Ascending aorta (tissue), 2 donors: ENCODE data around the gene SKAP1. TPM values are rescaled to one million over a fixed set of nuclear protein-coding genes. Genes with fewer than 3 reads are reported as not detected.

Experiments used
- DNase-seq, 2 donors: peaks; one replicate each; pipeline ENCODE4 v3.0.0-alpha.2; 2019; ENCODE audit warnings: low spot score in 2 of 2
- H3K27ac ChIP-seq, 2 donors: fragments of 200-600 bp; sonication (generic); one replicate each; pipeline ENCODE4 v1.5.1; 2016 to 2017; ENCODE audit warnings: mild to moderate bottlenecking in 1 of 2
- H3K27me3 ChIP-seq: fragments of 200-600 bp; sonication (generic); one replicate; pipeline ENCODE4 v1.5.1; 2017
- H3K36me3 ChIP-seq, 2 donors: fragments of 200-600 bp; sonication (generic); one replicate each; pipeline ENCODE4 v1.5.1; 2016
- H3K4me1 ChIP-seq, 2 donors: fragments of 200-600 bp; sonication (generic); one replicate each; pipeline ENCODE4 v1.5.1; 2016 to 2017; ENCODE audit warnings: mild to moderate bottlenecking in 1 of 2
- H3K4me3 ChIP-seq, 2 donors: fragments of 200-600 bp; sonication (generic); one replicate each; pipeline ENCODE4 v1.5.1; 2016 to 2017; ENCODE audit warnings: mild to moderate bottlenecking in 1 of 2
- H3K9me3 ChIP-seq, 2 donors: fragments of 200-600 bp; sonication (generic); one replicate each; pipeline ENCODE4 v1.5.1; 2016
- intact Hi-C: fragments of 100-400 bp; cut with DNase I; formaldehyde crosslinking; loops from one replicate; pipeline ENCODE4 v1.15.1; 2023
- total RNA-seq: library from RNA; depleted of rRNA; stranded (reverse); fragments of >200 nt; gene quantifications from one replicate; pipeline ENCODE4 v1.1.0, GENCODE V29; 2016
- TF ChIP-seq, protein P1 (sequence below), 3 experiments: fragments of 200-600 bp in 2 of 3; fragments of 450-650 bp in 1 of 3; sonication (generic) in 2 of 3; IDR thresholded peaks; one replicate each; pipeline ENCODE4 v1.5.1; 2016 to 2019; ENCODE audit warnings: antibody characterized with exemption in 3 of 3, mild to moderate bottlenecking in 1 of 3, moderate library complexity in 1 of 3

SKAP1 gene
- total RNA-seq, 1 donor from 2014 or later, result not detected

DNA sequence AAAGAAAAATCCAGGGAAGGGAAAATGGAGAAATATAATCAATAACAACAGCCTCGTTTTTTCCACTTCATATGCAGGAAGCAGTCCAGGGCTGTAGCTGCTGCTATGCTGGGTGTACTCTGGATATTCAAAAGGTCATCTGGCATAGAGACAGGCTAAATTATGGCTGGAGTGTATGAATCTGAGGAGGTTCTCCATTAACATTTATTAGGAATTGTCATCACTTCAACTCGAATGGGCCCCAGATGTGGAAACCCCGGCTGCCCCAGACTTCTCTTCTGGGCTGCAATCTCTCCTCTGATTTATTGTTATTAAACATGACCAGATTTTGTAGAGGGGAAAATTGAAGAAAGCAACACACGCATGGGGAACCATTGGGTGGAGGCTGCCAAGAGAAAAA, 33.5 kb upstream of the SKAP1 start:
- no peaks in the 10 kb centered on the region for H3K4me1 ChIP-seq
- TF ChIP-seq, protein P1, sequence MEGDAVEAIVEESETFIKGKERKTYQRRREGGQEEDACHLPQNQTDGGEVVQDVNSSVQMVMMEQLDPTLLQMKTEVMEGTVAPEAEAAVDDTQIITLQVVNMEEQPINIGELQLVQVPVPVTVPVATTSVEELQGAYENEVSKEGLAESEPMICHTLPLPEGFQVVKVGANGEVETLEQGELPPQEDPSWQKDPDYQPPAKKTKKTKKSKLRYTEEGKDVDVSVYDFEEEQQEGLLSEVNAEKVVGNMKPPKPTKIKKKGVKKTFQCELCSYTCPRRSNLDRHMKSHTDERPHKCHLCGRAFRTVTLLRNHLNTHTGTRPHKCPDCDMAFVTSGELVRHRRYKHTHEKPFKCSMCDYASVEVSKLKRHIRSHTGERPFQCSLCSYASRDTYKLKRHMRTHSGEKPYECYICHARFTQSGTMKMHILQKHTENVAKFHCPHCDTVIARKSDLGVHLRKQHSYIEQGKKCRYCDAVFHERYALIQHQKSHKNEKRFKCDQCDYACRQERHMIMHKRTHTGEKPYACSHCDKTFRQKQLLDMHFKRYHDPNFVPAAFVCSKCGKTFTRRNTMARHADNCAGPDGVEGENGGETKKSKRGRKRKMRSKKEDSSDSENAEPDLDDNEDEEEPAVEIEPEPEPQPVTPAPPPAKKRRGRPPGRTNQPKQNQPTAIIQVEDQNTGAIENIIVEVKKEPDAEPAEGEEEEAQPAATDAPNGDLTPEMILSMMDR (IDR thresholded peaks at IDR 0.05), result no peak
- H3K9me3 ChIP-seq, result no peaks in the 10 kb centered on the region
- H3K4me3 ChIP-seq, result no peak overlapping the region
- H3K27me3 ChIP-seq, result peaks cover 3% of the 10 kb centered on the region
- no peak overlapping the region for H3K27ac ChIP-seq
- no peaks in the 10 kb centered on the region for H3K36me3 ChIP-seq
- no peak for DNase-seq
- intact Hi-C loops, result no loop called here

DNA sequence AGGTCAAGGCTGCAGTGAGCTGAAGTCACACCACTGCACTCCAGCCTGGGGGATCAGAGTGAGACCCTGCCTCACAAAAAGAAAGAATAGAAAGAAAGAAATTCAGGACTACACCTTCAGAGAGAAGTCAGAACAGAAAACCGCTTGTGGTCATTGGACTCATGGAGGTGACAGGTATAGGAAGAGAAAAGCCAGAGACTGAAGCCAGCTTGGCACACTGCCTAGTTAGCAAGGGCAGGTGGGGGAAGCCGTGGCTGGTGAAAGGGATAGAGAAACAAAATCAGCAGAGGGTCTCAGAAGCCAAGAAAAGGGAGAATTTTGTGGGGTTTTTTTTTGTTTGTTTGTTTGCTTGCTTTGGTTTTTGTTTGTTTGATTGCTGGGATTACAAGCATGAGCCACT, 32.9 kb upstream of the SKAP1 start:
- TF ChIP-seq, protein P1 (IDR thresholded peaks at IDR 0.05), result no peak
- intact Hi-C loops, result no loop called here
- H3K27ac ChIP-seq, result no peak overlapping the region
- H3K36me3 ChIP-seq, result no peaks in the 10 kb centered on the region
- no peak overlapping the region for H3K4me3 ChIP-seq
- no peak for DNase-seq
- no peaks in the 10 kb centered on the region for H3K9me3 ChIP-seq
- no peaks in the 10 kb centered on the region for H3K4me1 ChIP-seq
- H3K27me3 ChIP-seq, result peaks cover 3% of the 10 kb centered on the region

- no peak overlapping the region for H3K27ac ChIP-seq
- peaks cover 0 to 3% of the 10 kb centered on the region in 2 donors for H3K4me1 ChIP-seq
- peaks cover 3% of the 10 kb centered on the region for H3K27me3 ChIP-seq
- H3K4me3 ChIP-seq, result no peak overlapping the region
- TF ChIP-seq, protein P1 (IDR thresholded peaks at IDR 0.05), result no peak
- intact Hi-C loops, result no loop called here
- no peaks in the 10 kb centered on the region for H3K36me3 ChIP-seq
- no peaks in the 10 kb centered on the region for H3K9me3 ChIP-seq
- no peak for DNase-seq
These were observed 30.0 kb upstream of the SKAP1 start for GRCh38 chr17:48460052-48460451.

DNA sequence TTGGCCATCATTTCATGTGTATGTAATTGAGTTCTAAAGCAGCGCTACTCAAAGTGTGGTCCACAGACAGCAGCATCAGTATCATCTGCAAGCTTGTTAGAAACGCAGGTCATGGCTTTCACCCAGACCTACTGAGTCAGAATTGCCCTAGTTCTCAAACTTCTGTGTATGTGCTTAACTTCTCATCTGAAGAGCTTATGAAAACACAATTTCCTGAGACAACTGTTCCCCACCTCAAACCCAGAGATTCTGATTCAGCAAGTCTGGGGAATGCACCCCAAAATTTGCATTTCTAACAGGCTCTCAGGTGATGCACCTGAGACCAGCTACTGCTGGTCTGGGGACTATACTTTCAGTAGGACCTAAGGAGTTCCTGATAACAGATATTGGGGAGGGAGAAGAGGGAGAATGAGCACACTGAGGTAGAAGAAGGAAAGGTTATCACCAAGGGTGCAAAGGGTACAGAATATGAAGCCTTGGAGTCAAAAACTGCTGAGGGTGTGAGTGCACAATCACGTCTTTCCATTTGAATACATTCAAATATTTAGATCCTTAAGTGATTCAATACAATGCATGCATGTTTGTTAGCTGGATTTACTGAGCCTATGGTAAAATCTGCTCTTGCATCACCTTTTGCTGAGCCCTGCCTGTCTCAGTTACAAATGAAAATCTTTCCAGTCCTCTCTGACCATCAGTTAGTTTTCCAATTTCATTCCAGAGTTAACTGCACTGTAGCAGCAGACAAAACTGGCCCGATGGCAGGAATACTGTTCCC, 29.2 kb upstream of the SKAP1 start:
- Histone ChIP-seq H3K9me3 (peaks cover 0 to 6% of the 10 kb centered on the region in 2 donors), H3K27ac (no peak overlapping the region), H3K4me1 (peaks cover 0 to 3% of the 10 kb centered on the region in 2 donors), H3K4me3 (no peak overlapping the region), H3K27me3 (peaks cover 3% of the 10 kb centered on the region), H3K36me3 (no peaks in the 10 kb centered on the region)
- intact Hi-C loops, result loop anchor here (5.0 kb wide), 1 partner anchor 122 kb away; no protein-coding TSS in a partner anchor
- TF ChIP-seq, protein P1 (IDR thresholded peaks at IDR 0.05), result no peak
- DNase-seq, result no peak

DNA sequence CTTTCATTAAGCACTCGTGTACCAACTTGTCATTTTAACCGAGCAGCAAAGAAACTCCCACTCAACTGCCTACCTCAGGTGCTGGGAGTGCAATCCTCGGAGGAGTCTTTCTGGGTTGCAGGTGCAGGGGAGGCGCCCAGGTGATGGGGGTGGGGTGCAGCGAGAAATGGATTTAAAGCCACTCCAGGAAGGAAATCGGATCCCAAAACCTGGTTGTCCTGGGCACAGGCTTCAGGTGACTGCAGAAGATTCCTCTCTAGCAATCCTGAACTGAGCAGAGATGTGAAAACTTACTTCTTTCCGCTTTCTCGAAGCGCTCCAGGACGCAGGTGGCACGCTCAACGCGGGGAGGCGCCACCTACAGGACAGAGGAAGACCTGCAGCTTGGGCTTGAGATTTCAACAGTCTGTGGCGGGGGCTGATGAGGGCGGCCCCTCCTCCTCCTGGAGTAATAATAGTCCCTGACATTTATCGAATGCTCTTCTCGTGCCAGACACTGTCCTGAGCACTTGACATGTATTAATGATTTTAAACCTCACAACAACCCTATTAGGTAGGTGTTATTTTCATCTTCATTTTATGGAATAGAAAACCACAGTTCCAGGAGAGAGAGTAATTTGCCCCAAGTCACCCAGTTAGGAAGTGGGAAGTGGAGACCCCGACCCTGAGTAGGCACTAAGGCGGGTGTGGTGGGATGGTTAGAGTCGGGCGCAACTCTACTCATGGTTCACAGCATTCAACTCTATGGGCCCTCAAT, 27.2 kb upstream of the SKAP1 start:
- H3K27ac ChIP-seq, result no peak overlapping the region
- H3K9me3 ChIP-seq, result peaks cover 0 to 6% of the 10 kb centered on the region in 2 donors
- DNase-seq, result peak; percentile 10 to 76
- no peaks in the 10 kb centered on the region for H3K36me3 ChIP-seq
- no peak overlapping the region for H3K4me3 ChIP-seq
- H3K4me1 ChIP-seq, result peaks cover 0 to 3% of the 10 kb centered on the region in 2 donors
- intact Hi-C loops, result loop anchor here (1.0 to 5.0 kb wide), 2 partner anchors 105 to 120 kb away; no protein-coding TSS in a partner anchor
- TF ChIP-seq, protein P1 (IDR thresholded peaks at IDR 0.05), result peak; percentile 61 to 95 (median 92)
- peaks cover 3% of the 10 kb centered on the region for H3K27me3 ChIP-seq
